Smooth muscle cell (in vitro differentiated cells): ENCODE data around the gene PCBD1. TPM values are rescaled to one million over a fixed set of nuclear protein-coding genes. Genes with fewer than 3 reads are reported as not detected.

Experiments
- DNase-seq: peaks from one replicate; lab custom pipeline; 2025; ENCODE audit not compliant: unreplicated experiment; lab: John Stamatoyannopoulos, UW
- H2AFZ ChIP-seq: fragments of 200-600 bp; sonication (generic); 2 replicates; pipeline ENCODE4 v1.6.0; 2016; ENCODE audit warnings: antibody characterized with exemption, low read depth, mild to moderate bottlenecking
- H3F3A ChIP-seq: fragments of 200-600 bp; sonication (generic); 2 replicates; pipeline ENCODE4 v1.6.0; 2017; ENCODE audit warnings: antibody characterized with exemption, low read depth
- H3K27ac ChIP-seq: fragments of 200-600 bp; sonication (generic); 2 replicates; pipeline ENCODE4 v1.5.1; 2016; ENCODE audit warnings: low read depth, mild to moderate bottlenecking
- H3K27me3 ChIP-seq: fragments of 200-600 bp; sonication (generic); 2 replicates; pipeline ENCODE4 v1.6.1; 2016; ENCODE audit warnings: low read depth, mild to moderate bottlenecking
- H3K36me3 ChIP-seq: fragments of 200-600 bp; sonication (generic); 2 replicates; pipeline ENCODE4 v1.5.1; 2016; ENCODE audit warnings: low read depth
- H3K4me1 ChIP-seq: fragments of 200-600 bp; sonication (generic); 2 replicates; pipeline ENCODE4 v1.5.1; 2016; ENCODE audit warnings: low read depth
- H3K4me2 ChIP-seq: fragments of 200-600 bp; sonication (generic); 2 replicates; pipeline ENCODE4 v1.6.0; 2016; ENCODE audit warnings: mild to moderate bottlenecking
- H3K4me3 ChIP-seq: fragments of 200-600 bp; sonication (generic); 2 replicates; pipeline ENCODE4 v1.5.1; 2016; ENCODE audit warnings: mild to moderate bottlenecking
- H3K79me2 ChIP-seq: fragments of 200-600 bp; sonication (generic); 2 replicates; pipeline ENCODE4 v1.6.0; 2016; ENCODE audit warnings: low read depth, mild to moderate bottlenecking
- H3K9ac ChIP-seq: fragments of 200-600 bp; sonication (generic); 2 replicates; pipeline ENCODE4 v1.6.0; 2016; ENCODE audit warnings: low read depth
- H3K9me3 ChIP-seq: fragments of 200-600 bp; sonication (generic); replicated peaks from 2 replicates; pipeline ENCODE4 v1.5.1; 2016; ENCODE audit warnings: low read depth
- H4K20me1 ChIP-seq: fragments of 200-600 bp; sonication (generic); 2 replicates; pipeline ENCODE4 v1.6.0; 2016; ENCODE audit warnings: low read depth
- CTCF ChIP-seq: fragments of 200-600 bp; sonication (generic); IDR thresholded peaks from 2 replicates; pipeline ENCODE4 v1.5.1; 2017; ENCODE audit warnings: borderline replicate concordance, mild to moderate bottlenecking, antibody characterized with exemption; ENCODE audit not compliant: insufficient read depth, poor library complexity, severe bottlenecking
- WGBS: methylation state at CpG from one replicate; pipeline ENCODE4 v1.1.7; 2016; ENCODE audit warnings: low lambda C conversion rate; 5-methylcytosine and 5-hydroxymethylcytosine counted together
- polyA plus RNA-seq: library from polyadenylated mRNA; unstranded; fragments of >200 nt; fragmentation: Nextera tagmentation; extraction: Ambion mirVana; gene quantifications from 2 replicates; pipeline ENCODE4 v1.2.1, GENCODE V29; 2016
- total RNA-seq: library from RNA; depleted of rRNA; stranded (reverse); fragments of >200 nt; gene quantifications from 2 replicates; pipeline ENCODE4 v1.2.3, GENCODE V29; 2014

The PCBD1 gene
- total and polyA plus RNA-seq, 2 experiments from 2014 or later: 34.7 TPM

DNA sequence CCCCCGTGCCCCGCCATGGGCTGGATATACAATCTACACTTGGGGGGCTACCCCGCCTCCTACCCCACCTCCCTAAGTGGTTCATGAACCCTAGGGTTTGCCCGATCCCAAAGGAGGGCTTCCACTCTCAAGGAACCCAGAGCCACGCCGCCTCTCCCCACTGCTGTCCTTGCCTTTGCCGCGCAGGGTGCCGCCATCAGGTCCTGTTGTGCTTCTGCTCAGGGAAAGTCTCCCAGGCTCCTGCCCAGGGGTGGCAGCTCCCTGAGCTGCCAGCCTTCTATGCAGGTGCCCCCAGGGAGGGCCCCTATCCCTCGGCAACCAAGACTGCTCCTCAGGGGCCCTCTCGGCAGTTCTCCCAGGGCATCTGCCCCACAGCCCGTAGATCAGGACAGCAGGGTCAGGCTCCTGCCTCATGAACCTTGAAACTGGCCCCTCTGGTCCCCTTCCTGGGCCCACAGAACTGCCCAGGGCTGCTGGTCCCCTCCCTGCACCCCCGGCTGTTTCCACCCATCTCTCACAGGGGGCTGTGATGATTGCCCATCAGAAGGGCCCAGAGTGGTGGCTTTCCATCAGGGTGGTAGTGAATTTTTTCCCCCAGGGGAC, 13.0 kb upstream of the PCBD1 start:
- H3K9ac ChIP-seq: no peak overlapping the region
- no peaks in the 10 kb centered on the region for H3K9me3 ChIP-seq
- no peaks in the 10 kb centered on the region for H3K4me1 ChIP-seq
- H3K36me3 ChIP-seq: no peaks in the 10 kb centered on the region
- H2AFZ ChIP-seq: no peak overlapping the region
- no peak overlapping the region for H3K27ac ChIP-seq
- H4K20me1 ChIP-seq: no peaks in the 10 kb centered on the region
- no peaks in the 10 kb centered on the region for H3F3A ChIP-seq
- DNase-seq: no peak
- no peaks in the 10 kb centered on the region for H3K27me3 ChIP-seq
- H3K4me2 ChIP-seq: no peak overlapping the region
- 93% methylated on average over 13 of the region's 13 CpGs for WGBS
- H3K4me3 ChIP-seq: no peak overlapping the region
- no peak for TF ChIP-seq CTCF
- H3K79me2 ChIP-seq: no peaks in the 10 kb centered on the region

DNA sequence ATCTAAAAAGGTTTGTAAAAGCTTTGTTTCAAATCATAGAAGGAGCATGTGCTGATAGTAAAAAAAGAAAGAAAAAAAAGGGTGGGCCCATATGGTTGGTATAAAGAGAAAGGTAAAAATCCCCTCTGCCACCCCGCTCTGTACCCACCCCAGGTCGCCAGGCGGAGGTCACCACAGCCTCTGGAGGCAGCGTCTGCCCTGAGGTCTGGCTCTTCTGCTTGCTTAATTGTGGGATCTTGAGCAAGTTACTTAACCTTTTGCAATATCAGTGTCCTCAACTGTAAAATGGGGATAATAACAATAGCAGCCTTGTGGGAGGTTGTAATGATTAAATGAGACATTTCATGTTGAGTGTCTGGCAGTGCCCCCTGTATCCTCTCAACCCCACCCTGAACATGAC, 10.7 kb upstream of the PCBD1 start:
- Histone ChIP-seq H3F3A (no peaks in the 10 kb centered on the region), H3K4me3 (no peak overlapping the region), H3K27ac (no peak overlapping the region), H4K20me1 (no peaks in the 10 kb centered on the region), H3K36me3 (no peaks in the 10 kb centered on the region), H2AFZ (no peak overlapping the region), H3K9ac (no peak overlapping the region), H3K27me3 (no peaks in the 10 kb centered on the region), H3K4me1 (no peaks in the 10 kb centered on the region), H3K9me3 (no peaks in the 10 kb centered on the region), H3K79me2 (no peaks in the 10 kb centered on the region), H3K4me2 (no peak overlapping the region)
- DNase-seq: no peak
- 83% methylated on average over 4 of the region's 4 CpGs for WGBS
- no peak for TF ChIP-seq CTCF

DNA sequence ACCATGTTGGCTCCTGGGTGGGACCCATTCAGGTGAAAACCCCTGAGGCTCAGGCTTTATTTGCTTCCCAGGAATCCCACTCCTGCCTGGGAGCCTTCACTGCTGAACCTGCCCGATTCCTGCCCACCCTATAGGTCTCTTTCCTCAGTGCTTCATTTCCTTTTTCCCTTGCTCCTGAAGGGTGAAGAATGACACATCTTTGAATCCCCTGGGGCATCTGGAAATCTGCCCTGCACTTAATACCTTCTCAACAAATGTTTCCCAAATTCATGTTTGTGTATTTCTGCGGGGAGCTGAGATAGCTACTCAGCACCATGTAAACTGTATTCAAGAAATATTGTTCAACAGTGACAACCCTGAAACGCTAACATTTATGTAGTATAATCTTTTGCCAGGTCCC, 10.3 kb upstream of the PCBD1 start:
- no peaks in the 10 kb centered on the region for H3K79me2 ChIP-seq
- H3K9ac ChIP-seq: no peak overlapping the region
- no peaks in the 10 kb centered on the region for H3K36me3 ChIP-seq
- H3K9me3 ChIP-seq: no peaks in the 10 kb centered on the region
- no peak for DNase-seq
- WGBS: 94% methylated on average over 3 of the region's 3 CpGs
- H3K4me1 ChIP-seq: no peaks in the 10 kb centered on the region
- no peak overlapping the region for H2AFZ ChIP-seq
- no peaks in the 10 kb centered on the region for H4K20me1 ChIP-seq
- H3K4me2 ChIP-seq: no peak overlapping the region
- no peak for TF ChIP-seq CTCF
- no peaks in the 10 kb centered on the region for H3F3A ChIP-seq
- no peak overlapping the region for H3K4me3 ChIP-seq
- H3K27me3 ChIP-seq: no peaks in the 10 kb centered on the region
- H3K27ac ChIP-seq: no peak overlapping the region

DNA sequence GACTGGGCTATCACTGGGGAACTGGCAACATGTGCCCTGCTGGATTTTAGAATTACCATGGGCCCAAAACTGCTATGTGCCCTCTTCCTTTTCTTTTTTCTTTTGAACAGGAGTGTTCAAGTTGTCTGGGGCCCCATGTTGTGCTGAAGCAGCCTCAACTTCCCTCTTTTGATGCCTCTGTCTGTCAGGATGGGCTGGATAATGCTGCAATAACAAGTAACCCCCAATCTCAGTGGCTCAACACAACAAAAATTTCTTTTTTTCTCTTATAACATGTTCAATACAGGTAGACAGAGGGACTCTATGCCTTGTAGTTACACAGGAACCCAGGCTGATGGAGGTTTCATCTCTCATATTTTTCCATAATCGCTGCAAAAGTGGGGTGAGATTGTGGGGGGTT, 8.2 kb upstream of the PCBD1 start:
- no peak overlapping the region for H3K27ac ChIP-seq
- no peak overlapping the region for H3K9ac ChIP-seq
- no peak overlapping the region for H3K4me2 ChIP-seq
- no peak for DNase-seq
- TF ChIP-seq CTCF: no peak
- no peaks in the 10 kb centered on the region for H3K79me2 ChIP-seq
- H3K36me3 ChIP-seq: no peaks in the 10 kb centered on the region
- no peaks in the 10 kb centered on the region for H3K4me1 ChIP-seq
- H3K9me3 ChIP-seq: no peaks in the 10 kb centered on the region
- no peaks in the 10 kb centered on the region for H3F3A ChIP-seq
- no peaks in the 10 kb centered on the region for H4K20me1 ChIP-seq
- no peaks in the 10 kb centered on the region for H3K27me3 ChIP-seq
- no peak overlapping the region for H3K4me3 ChIP-seq
- H2AFZ ChIP-seq: no peak overlapping the region
- WGBS: 100% methylated on average over 1 of the region's 1 CpG
